NOMO-1 treated with DMSO at 0.1 percent for 48 hours (cell line): ENCODE results near the gene PHACTR3.

Experiments
- DNase-seq: peaks from one replicate; lab custom pipeline; 2025; ENCODE audit not compliant: unreplicated experiment; lab: John Stamatoyannopoulos, UW

The PHACTR3 gene

DNA sequence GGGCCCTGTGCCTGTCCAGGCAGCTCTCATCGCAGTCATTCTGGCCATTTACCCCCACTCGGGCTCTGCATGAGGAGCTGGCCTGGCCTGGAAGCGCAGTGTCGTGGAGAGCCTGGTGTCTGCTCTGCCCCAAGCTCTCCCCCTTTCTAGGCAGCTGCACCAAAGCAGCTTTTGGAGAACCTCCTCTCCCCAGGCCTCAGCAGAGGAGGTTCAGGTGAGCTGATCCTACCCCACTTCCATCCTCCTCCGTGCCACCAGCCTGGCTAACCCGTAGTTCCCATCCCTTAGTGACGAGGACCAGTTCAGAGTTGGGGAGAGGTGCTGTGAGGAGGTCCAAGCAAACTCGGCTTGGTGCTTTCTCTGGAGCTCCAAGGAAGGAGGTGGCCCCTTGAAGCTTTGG lies 30.5 kb upstream of the PHACTR3 start:
- DNase-seq, result no peak

DNA sequence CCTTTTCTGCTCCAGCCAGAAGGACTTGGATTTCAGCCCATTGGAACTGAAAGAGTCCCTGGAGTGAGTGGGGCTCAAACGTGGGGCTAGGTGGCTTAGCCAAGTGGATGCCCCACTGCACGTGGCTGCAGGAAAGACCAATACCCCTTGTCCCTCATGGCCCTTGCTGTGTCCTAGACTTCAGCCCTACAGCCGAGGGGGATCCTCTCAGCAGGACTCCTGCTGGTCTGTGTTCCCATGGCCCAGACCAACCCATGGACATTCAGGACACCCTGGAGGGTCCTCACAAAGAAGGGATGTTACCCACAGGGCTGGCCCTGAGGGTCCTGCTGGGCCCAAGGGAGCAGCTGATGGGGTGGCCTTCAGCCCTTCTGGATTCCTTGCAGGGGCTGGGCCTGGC lies 30.0 kb upstream of the PHACTR3 start:
- DNase-seq, result no peak

DNA sequence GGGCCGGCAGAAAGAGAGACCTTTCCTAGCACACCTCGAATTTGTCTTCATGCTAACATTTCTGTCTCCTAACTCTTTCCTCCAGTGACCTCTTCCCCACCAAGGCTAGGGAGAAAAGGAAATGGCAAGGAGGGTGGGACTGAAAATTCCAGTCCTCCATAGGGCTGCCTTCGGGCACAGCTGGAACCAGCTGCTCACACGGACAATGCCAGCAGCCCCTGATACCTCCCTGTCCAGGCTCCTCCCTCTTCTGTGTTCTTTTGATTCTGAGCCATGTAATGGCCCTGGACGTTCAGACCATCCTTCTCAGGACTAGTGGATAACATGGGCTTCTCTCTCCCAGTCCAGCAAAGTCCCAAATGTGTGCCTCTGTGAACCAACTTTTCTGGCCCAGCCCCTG lies 29.1 kb upstream of the PHACTR3 start:
- no peak for DNase-seq

DNA sequence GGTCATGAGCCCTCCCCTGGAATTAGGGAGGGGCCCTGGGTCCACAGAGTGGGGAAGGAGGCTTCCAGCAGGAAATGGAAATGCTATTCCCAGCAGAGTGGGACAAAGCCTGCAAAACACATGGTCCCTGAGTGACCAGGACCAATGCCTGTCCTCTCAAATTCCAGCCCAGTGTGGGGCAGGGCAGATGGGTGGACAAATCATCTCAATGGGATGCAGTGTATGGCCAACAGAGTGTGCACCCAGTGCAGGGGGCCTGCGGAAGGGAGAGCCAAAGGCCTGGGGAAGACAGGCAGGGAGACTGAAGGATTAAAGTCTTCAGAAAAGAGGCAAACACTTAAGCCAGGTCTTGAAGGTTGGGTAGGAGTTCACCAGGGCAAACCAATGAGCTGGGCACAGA lies 28.7 kb upstream of the PHACTR3 start:
- DNase-seq, result no peak

DNA sequence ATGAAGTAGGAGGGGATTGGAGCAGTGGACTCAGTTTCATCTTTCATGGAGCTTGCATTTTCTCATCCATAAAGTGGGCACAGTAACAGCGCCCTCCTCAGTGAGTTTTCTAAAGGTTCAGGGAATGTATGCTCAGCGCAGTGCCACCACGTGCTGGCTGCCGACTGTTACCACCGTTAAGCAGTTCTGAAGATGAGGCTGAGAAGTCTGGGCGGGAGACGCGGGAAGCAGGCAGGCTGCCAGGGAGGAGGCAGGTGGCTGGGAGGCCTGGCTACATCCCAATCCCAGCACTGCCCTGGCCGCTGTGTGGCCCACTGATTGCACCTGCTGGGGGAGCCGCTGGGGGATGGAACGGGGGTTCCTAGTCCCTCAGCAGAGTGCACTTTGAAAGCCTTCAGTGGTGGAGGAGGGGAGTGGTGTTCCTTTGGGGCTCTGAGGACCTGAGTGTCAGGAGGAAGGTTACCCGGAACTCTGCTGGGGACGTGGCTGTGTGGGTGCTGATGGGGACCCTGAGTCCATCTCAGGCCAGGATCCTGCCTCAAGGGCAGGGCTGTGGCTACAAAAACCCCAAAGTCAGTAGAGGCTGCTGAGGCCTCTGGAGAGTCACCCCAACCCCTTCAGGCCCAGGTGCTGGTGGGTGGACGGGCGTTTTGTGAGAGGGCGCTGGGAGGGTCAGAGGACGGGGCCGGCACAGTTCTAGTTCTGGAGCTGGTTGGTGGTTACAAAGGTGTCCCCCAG lies 28.0 kb upstream of the PHACTR3 start:
- DNase-seq, result no peak

DNA sequence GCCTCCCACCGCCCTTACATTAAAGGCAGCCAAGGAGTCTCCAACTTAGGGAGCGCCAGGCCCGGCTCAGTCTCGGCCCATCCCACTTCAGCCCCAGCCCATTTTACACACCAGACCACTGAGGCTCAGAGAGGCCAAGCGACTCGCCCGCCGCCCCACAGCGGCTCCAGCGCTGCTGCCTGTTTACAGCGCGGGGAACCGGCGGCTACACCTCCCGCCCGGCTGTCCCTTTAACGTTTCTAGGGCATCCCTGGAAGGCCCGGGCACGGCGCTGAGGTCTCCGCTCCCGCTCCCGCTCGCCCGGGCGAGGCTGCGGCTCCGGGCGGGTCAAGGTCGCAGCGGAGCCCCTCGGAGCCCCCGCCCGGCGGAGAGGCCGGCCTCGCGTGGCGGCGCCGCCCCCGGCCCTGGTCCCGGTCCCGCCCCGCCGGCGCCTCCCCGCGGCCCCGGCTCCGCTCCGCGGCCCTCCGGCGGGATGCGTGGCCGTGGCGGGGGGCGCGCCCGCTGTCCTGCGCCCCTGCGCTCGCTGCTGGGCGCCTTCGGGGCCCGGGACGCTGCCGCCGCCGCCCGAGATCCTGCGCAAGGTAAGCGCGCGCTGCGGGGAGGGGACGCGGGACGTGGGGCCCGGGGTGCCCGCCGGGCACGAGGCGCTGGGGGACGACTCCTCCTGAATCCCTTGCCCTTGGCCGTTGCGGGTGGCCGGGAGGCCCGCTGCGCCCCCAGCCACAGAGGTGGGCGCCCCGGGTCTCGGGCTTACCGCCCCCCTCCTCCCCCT lies 27.1 kb upstream of the PHACTR3 start:
- no peak for DNase-seq

DNA sequence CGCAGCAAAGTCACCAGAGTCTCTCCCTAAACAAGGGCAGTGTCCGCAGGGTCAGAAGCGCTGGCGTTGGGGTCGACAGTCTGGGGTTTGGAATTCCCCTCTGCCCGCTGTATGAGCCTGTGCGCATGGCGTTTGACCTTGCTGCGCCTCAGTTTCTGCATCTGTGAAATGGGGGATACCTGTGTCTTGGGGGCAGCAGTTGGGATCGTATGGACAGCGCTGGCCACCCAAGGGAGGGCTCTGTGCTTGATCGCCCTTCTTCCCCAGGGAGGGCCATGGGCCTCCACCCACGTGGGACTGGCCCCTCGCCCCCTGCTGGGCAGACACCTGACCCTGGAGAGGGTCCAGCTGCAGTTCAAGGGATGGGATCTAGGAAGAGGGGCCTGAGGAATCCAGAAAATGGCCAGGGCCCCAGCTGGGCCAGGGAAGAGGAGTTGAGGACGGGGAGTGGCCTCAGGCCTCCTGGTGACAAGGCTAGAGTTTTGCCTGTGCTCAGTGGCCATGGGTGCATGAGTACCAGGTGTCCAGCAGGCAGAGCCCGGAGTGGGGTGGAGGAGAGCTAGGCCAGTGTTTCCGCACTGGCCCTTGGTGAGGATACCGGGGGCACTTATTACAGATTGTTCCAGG lies 26.4 kb upstream of the PHACTR3 start:
- DNase-seq, result no peak

DNA sequence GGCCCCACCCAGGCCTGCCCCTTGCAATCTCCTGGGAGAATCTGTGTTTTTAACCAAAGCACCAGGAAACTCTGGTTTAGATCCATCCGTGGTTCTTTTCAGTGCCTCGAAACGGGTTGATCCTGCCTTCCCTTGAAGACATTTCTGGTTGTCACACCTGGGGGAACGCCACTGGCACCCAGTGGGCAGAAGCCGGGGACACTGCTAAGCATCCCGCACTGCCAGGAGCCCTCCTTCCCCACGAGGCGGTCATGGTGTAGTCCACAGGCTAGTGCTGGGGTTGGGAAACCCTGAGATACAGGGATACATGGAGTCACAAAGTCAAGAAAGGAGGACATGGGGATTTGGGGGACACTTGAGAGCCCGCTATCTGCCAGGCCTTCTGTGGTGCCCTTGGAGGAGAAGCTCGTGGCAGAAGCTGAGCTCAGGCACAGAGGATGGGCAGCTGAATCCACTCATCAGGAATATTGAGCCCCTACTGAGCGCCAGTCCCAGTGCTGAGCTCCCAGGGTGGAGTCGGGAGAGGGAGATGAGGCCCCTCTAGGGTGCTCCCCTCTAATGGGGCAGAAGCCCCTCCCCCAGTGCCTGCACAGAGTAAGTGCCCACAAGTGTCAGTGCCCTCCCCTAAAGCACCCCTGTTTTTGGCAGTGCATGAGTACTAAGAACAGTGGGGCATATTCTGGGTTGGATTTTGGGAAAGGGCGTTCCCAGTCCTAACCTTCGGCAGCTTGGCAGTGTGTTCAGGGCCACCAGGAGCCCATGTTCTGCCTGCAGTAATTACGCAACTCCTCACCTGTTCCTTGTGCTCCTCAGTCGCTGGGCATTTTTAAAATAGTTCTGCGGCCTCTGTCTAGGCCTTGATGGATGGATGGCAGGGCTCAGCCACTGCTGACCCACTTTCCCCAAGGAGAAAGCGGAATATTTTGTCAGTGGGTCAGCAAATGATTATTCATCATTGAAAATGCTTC lies 25.6 kb upstream of the PHACTR3 start:
- DNase-seq, result no peak

DNA sequence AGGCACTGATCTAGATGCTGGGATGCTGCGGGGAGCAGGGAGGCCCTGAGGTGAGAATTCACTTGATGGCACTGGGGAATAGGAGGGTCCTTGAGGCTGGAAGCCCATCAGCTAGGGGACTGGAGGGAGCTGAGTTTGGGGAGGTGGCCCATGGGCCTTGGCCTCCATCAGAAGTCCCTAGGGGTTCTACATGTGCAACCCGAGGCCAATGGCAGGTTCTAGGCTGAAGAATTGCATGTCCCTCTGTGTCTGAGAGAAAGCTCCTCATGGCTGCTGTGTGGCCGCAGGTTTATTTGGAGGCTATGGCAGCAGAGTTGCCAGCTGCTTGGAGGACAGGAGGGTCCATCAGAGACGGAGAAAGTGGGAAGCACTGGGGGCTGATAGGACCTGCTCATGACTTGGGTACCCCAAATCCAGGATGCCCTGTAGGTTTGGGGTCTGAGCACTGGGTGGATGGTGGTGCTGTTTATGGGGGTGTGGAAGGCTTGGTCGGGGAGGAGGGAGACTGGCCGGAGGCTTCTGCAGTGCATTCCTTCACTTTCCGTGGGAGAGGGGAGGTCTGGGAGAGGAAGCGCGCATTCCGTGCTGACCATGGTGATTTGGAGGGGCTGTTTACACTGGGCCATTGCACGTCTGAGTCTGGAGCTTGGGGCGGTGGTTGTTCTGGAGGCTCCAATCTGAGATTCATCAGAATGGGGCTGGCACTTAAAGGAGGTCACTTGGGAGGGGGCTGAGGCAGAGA lies 24.8 kb upstream of the PHACTR3 start:
- no peak for DNase-seq

DNA sequence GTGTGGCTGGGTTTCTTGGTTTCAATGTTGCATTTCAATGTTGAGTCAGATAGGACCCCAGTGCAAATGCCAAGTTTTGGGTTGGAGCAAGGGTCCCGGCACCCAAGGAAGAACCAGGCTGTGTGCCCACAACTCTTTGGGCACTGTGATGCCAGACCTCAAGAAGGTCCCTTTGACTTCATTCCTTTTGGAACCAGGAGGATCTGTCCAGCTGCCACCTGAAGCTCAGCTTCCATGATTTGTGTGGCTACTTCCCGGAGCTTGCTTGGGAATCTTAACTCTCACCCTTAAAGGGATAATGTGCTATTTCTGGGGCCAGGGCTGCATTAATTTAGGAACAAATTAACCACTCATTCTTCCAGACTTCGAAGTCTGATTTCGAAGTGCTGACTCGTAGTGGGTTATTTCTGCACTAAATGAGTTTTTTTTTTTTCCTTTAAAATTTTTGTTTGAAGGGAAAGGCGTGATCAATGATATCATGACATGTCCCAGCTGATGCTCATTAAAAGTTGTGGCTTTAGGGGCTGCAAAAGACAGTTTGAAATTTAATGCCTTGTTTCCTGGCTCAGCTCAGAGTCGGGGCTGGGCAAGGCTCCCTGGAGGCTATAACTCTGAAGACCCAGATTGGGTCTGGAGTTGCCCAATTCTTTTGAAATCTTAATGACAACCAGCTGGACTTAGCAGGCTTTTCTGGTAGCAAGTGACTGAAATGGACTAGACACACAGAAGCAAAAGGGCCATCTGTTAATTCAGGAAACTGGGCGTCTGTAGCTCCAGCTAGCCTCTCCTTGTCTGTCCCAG lies 24.0 kb upstream of the PHACTR3 start:
- peak; percentile 92 for DNase-seq

DNA sequence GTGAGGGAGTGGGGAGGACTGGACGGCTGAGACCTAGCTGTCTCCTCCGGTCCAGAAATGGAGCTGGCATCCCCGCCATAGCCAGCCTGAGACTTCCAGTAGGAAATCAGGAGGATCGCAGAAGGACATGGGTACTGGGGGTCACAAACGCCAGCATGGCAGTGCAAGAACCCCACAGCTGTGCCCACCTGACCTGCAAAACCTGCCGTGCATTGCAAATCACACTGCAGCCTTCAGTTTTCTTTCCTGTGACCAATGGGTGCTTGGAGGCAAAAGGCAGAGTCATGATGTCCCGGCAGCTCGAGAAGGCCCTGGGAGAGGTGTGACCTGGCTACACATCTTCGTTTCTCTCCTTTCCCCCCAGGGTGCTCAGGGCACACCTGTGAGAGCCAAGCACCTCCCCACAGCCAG lies 23.3 kb upstream of the PHACTR3 start:
- no peak for DNase-seq

DNA sequence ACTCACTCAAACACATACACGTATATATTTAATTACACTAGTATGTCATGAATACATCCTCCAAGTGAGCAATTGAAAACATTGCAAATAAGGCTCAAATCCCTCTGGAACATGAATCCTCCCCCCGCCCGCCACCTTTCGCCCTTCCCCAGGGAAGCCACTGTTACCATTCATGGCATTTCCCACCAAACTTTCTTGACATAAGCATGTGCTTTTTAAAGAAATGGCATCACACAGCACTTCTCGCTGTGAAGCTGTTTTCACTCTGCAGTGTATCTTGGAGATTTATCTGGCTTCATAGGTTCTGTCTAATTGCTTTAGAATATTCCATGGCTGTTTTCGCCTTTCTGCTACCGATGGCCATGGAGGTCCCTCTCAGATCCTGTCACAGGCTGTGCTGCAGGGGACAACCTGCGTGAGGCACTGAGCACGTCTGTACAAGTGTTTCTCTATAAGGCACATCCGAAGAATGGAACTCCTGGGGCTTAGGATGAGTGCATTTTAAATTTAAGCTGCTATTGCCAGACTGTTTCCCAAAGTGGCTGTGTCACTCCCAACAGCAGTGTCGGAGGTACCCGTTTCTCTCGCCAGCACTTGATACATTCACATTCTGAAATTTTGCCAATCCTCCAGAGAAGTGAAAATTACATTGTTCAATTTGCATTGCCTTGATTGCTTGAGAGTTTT lies 22.2 kb upstream of the PHACTR3 start:
- no peak for DNase-seq

DNA sequence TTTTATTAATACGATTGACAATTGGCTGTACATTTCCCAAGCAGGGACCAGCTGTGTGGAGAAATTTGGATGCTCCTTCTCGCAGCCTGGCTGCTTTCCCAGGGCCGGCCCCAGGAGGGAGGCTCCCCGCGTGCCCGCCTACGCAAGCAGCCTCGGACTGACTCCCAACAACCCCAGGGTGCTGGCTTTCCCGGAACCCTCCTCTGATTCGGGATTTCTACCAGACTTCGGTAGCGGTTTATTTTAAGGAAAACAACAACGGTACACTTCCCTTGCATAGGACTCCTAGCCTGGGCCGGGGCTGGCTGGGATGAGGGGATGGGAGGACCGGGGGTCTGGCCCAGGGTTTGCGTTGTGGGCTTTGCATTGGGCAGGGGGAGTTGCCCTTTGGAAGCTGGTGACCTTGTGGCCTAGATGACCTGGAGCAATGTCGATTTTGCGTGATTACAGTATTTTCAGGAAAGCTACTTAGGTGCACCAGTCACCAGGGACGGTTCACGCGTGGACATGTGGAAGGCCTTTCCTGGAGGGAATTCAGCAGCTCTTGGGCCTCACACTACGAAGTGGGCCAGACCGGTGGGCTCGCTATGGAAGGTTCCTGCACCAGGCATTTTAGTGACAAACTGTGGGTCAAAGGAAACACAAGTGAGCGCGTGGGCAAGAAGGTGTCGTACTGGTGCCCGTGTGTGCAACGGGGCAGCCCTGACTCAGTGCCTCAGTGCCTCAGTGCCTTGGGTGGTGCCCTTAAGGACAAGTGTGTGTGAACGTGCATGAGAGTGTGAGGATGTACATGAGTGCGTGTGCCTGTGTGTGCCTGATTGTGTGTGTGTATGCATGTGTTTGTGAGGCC lies 20.7 kb upstream of the PHACTR3 start:
- no peak for DNase-seq

DNA sequence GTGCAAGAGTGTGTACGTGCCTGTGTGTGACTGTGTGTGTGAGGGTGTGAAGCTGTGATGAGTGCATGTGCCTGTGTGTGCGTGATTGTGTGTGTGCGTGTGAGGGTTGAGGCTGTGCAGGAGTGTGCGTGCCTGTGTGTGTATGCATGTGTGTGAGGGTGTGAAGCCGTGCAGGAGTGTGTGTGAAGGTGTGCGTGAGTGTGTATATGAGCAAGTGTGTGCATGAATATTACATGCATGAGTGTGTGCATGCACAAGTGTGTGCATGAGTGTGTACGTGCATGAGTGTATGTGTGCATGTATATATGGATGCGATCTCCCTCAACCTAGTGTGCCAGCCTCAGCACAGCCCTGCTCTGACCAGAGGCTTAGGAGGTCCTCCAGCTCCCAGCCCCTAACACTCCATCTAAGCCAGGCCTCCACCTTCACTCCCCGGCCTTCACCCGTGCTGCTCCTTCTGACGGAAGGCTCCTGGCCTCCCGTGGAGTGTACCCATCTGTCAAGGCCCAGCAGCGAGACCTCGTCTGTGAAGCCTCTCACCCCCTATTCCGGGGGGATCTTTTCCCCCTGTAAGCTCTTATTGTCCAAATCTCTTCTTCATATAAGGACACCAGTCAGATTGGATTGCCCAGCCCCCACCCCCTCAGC lies 19.9 kb upstream of the PHACTR3 start:
- DNase-seq, result no peak

DNA sequence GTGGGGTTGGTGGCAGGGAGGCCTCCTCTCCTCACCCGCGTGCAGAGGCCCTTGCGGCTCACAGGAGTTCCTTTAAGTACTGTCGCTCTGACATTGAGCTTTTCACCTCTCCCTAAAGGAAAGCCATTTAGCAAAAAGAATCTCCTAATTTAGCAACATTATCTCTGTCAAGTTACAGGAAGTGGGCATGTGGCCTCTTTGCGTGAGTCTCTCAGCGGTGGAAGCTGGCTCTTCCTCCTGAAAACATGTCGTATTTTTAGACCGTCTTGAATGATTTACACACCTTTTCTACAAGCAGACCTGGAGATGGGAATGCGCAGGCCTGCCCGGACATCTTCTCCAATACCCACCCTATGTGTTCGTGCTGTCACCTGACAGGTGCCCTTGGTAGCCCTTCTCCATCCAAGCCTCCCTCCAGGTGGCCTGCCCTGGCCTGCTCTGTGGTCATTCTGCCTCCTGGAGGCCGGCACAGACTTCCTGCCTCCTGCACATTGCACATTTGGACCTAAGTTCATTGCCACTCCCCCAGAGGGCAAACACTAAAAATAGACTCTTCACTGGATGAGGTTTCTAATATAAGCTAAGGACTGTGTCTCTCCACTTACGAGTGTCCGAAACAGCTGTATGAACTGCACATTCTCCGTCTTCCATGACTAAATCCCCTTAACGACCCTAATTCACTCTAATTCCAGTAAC lies 18.5 kb upstream of the PHACTR3 start:
- DNase-seq, result peak; percentile 86

DNA sequence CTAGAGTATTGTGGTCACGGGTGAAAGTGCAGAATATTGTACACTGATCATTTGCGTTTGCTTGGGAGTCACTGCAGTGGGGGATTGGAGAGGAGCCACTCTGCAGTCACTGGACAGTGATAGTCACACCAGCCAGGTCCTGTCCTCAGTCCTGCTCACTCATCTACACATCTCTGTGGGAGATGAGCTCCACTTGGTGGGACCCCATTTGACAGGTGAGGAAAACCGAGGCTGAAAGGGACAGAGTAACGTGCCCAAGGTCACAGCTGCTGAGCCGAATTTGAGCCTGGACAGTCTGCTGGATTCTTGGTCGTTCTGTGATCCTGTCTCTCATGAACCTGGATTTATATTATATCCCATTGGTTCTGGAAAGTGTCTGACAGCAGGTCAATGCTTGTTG lies 17.7 kb upstream of the PHACTR3 start:
- DNase-seq, result no peak

DNA sequence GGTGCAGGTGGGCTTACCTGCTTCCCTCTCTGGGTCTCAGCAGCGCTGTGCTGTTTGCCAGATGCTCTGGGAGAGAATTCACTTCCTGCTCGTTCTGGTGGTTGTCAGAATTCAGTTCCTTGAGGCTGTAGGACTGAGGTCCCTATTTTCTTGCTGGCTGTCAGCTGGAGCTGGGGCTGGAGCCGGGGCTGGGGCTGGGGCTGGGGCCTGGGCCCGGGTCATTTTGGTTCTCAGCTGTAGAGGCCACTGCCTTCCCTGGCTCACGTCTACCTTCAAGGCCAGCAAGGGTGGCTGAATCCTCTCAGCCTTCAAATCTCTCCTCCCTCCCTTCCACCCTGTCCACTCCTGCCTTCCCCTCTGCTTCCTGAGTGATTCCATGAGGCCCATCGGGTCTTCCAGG lies 16.8 kb upstream of the PHACTR3 start:
- DNase-seq, result no peak
